NB4 (cell line): Measurements from ENCODE around the gene C1orf50.

Experiments used
- MYC ChIP-seq: IDR thresholded peaks from 2 replicates; pipeline ENCODE4 v1.6.1; 2011; ENCODE audit warnings: low read depth, low read length
- POLR2A ChIP-seq: IDR thresholded peaks from 2 replicates; pipeline ENCODE4 v1.6.1; 2011; ENCODE audit warnings: mild to moderate bottlenecking; ENCODE audit not compliant: insufficient read length; ENCODE audit errors: extremely low read depth
- TF ChIP-seq, protein P1 (sequence below): IDR thresholded peaks from one replicate; pipeline ENCODE4 v1.5.1; 2012; ENCODE audit warnings: low read depth, low read length
- TF ChIP-seq, protein P2 (sequence below): IDR thresholded peaks from 2 replicates; pipeline ENCODE4 v1.6.1; 2011; ENCODE audit warnings: low read depth, low read length

DNA sequence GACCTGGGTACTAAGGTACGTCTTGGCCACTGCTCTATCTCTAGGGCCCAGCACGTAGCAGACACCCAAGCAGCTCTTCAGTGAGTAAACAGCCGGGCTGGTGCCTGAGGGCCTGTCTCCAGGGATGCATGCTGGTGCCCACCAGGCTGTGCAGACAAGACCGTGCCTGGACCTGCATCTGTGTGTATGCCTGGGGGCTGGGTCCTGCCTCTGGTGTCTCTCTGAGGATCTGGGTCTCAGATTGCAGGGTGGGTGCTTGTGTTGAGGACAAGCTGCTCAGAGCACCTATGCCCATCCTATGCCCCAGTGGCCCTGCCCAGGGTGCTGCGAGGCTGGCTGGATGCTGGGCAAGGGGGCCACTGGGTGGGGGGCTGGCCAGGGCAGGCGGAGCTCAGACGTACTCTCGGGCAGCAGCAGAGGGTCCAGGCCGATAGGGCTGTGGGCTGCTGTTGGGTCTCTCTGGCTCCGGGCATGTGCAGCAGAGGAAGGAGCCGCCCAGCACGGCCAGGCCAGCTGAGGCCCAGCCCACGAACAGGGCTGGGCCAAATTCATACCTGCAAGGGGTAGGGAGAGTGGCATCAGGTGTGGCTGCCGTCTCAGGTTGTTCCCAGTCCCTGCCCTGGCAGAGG, 31.5 kb upstream of the C1orf50 start:
- TF ChIP-seq, protein P1, sequence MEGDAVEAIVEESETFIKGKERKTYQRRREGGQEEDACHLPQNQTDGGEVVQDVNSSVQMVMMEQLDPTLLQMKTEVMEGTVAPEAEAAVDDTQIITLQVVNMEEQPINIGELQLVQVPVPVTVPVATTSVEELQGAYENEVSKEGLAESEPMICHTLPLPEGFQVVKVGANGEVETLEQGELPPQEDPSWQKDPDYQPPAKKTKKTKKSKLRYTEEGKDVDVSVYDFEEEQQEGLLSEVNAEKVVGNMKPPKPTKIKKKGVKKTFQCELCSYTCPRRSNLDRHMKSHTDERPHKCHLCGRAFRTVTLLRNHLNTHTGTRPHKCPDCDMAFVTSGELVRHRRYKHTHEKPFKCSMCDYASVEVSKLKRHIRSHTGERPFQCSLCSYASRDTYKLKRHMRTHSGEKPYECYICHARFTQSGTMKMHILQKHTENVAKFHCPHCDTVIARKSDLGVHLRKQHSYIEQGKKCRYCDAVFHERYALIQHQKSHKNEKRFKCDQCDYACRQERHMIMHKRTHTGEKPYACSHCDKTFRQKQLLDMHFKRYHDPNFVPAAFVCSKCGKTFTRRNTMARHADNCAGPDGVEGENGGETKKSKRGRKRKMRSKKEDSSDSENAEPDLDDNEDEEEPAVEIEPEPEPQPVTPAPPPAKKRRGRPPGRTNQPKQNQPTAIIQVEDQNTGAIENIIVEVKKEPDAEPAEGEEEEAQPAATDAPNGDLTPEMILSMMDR = no peak
- TF ChIP-seq, protein P2, sequence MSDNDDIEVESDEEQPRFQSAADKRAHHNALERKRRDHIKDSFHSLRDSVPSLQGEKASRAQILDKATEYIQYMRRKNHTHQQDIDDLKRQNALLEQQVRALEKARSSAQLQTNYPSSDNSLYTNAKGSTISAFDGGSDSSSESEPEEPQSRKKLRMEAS = no peak
- TF ChIP-seq MYC = no peak
- no peak for TF ChIP-seq POLR2A
